IPS-NIHi11 (cell line): Measurements from ENCODE around the gene NUDCD2.
A peak's percentile ranks its signal among the peaks of the same experiment; 100 is the strongest.
"Not testable (repeated sequence)": the region's sequence is repeated elsewhere in the genome, so short reads cannot be mapped to it uniquely, and the experiment has no call there.

ENCODE experiments used
- DNase-seq: peaks from one replicate; pipeline ENCODE4 v3.0.0; 2012; ENCODE audit warnings: mixed read lengths, low spot score

Gene NUDCD2

GRCh38 chr5:163467682-163468081 lies 7.8 kb upstream of the NUDCD2 start:
- DNase-seq: no peak

- DNase-seq: no peak
These were observed 3.1 kb upstream of the NUDCD2 start for GRCh38 chr5:163463063-163463435.

GRCh38 chr5:163460562-163461171 lies 765 bp upstream of the NUDCD2 start, which contains the start of gene HMMR:
Gene HMMR (plus strand): TSS chr5:163460632. CDS start chr5:163460693, 61 bp downstream.
- no peak for DNase-seq

GRCh38 chr5:163459462-163459818 lies 462 bp downstream of the NUDCD2 start:
- DNase-seq: no peak

- no peak for DNase-seq
These were observed 1.0 kb downstream of the NUDCD2 start for GRCh38 chr5:163458778-163459385.

- no peak for DNase-seq
These were observed 3.1 kb downstream of the NUDCD2 start for GRCh38 chr5:163456840-163457239.

GRCh38 chr5:163456029-163456589 lies 3.8 kb downstream of the NUDCD2 start:
- DNase-seq: no peak

- not testable (repeated sequence) for DNase-seq
These were observed 4.5 kb downstream of the NUDCD2 start for GRCh38 chr5:163455406-163455805.

- DNase-seq: no peak
These were observed 6.2 kb downstream of the NUDCD2 start for GRCh38 chr5:163453705-163454104.

- no peak for DNase-seq
These were observed 8.4 kb downstream of the NUDCD2 start for GRCh38 chr5:163451489-163451888.

- DNase-seq: no peak
These were observed 11.4 kb downstream of the NUDCD2 start for GRCh38 chr5:163448491-163448890.

GRCh38 chr5:163447875-163448274 lies 12.0 kb downstream of the NUDCD2 start:
- DNase-seq: no peak

- no peak for DNase-seq
These were observed 12.7 kb downstream of the NUDCD2 start for GRCh38 chr5:163447191-163447590.

GRCh38 chr5:163445345-163445744 lies 14.6 kb downstream of the NUDCD2 start:
- no peak for DNase-seq

GRCh38 chr5:163444526-163444925 lies 15.4 kb downstream of the NUDCD2 start:
- DNase-seq: no peak

GRCh38 chr5:163440954-163441353 lies 18.9 kb downstream of the NUDCD2 start:
- DNase-seq: no peak

- no peak for DNase-seq
These were observed 20.8 kb downstream of the NUDCD2 start for GRCh38 chr5:163439092-163439425.

GRCh38 chr5:163437309-163438182 lies 22.4 kb downstream of the NUDCD2 start, which contains the start of gene CCNG1:
Gene CCNG1 (plus strand): TSS chr5:163437595. CDS start chr5:163439257, 1,662 bp downstream.
- peak; percentile 97 for DNase-seq

GRCh38 chr5:163437011-163437308 lies 22.9 kb downstream of the NUDCD2 start:
- no peak for DNase-seq

GRCh38 chr5:163436515-163436914 lies 23.4 kb downstream of the NUDCD2 start:
- no peak for DNase-seq

GRCh38 chr5:163434401-163434866 lies 25.5 kb downstream of the NUDCD2 start:
- no peak for DNase-seq

GRCh38 chr5:163433271-163433670 lies 26.6 kb downstream of the NUDCD2 start:
- DNase-seq: no peak

GRCh38 chr5:163432544-163432943 lies 27.4 kb downstream of the NUDCD2 start:
- DNase-seq: no peak
